Esophagus squamous epithelium (tissue), 5 donors: ENCODE results near the gene PLEKHA6. TPM values are rescaled to one million over a fixed set of nuclear protein-coding genes. Genes with fewer than 3 reads are reported as not detected.

ENCODE experiments used
- DNase-seq: peaks from one replicate; lab custom pipeline; 2025; lab: John Stamatoyannopoulos, UW
- H3K27ac ChIP-seq, 4 donors: fragments of 200-600 bp; sonication (generic); one replicate each; pipeline ENCODE4 v1.5.1; 2016 to 2019; ENCODE audit warnings: mild to moderate bottlenecking in 1 of 4
- H3K27me3 ChIP-seq, 4 donors: fragments of 200-600 bp; sonication (generic); 1 replicate in 3 of 4; 2 replicates in 1 of 4; pipeline versions ENCODE4 v1.5.1 to v1.6.0; 2017 to 2021; ENCODE audit warnings: antibody characterized with exemption in 1 of 4
- H3K36me3 ChIP-seq, 3 donors: fragments of 200-600 bp; sonication (generic); one replicate each; pipeline ENCODE4 v1.5.1; 2016 to 2019
- H3K4me1 ChIP-seq, 3 donors: fragments of 200-600 bp; sonication (generic); one replicate each; pipeline ENCODE4 v1.5.1; 2017 to 2019
- H3K4me3 ChIP-seq, 4 donors: fragments of 200-600 bp; sonication (generic); 1 replicate in 3 of 4; 2 replicates in 1 of 4; pipeline ENCODE4 v1.5.1; 2016 to 2019; ENCODE audit warnings: mild to moderate bottlenecking in 2 of 4, moderate library complexity in 1 of 4
- H3K9me3 ChIP-seq, 3 donors: fragments of 200-600 bp; sonication (generic); one replicate each; pipeline ENCODE4 v1.5.1; 2016 to 2019
- CTCF ChIP-seq, 6 experiments: fragments of 450-650 bp in 4 of 6; fragments of 200-600 bp in 2 of 6; sonication (generic) in 2 of 6; IDR thresholded peaks; one replicate each; pipeline ENCODE4 v1.5.1; 2016 to 2019; ENCODE audit warnings: antibody characterized with exemption in 6 of 6, mild to moderate bottlenecking in 4 of 6, moderate library complexity in 4 of 6
- POLR2A ChIP-seq, 4 donors: fragments of 450-650 bp; IDR thresholded peaks; one replicate each; pipeline ENCODE4 v1.6.1; 2017; ENCODE audit warnings: antibody characterized with exemption in 4 of 4, mild to moderate bottlenecking in 4 of 4, moderate library complexity in 3 of 4
- WGBS, 2 donors: methylation state at CpG; one replicate each; pipeline ENCODE4 v1.1.5; 2018; 5-methylcytosine and 5-hydroxymethylcytosine counted together
- intact Hi-C: fragments of 100-400 bp; cut with DNase I; formaldehyde crosslinking; loops from one replicate; pipeline ENCODE4 v1.15.0; 2022
- total RNA-seq, 4 donors: library from RNA; depleted of rRNA; stranded (reverse); fragments of >200 nt; gene quantifications; one replicate each; pipeline ENCODE4 v1.1.0, GENCODE V29; 2016
- donor health status: DM: yes; HTN: yes; CAD: no.

The PLEKHA6 gene
- total RNA-seq, 4 donors from 2014 or later, result 7.4 to 40.6 (median 18.3) TPM

- intact Hi-C loops, result no loop called here
- no peak for DNase-seq
Observed at GRCh38 chr1:204222006-204222763, 137.5 kb downstream of the PLEKHA6 start.

GRCh38 chr1:204221271-204221670 lies 138.5 kb downstream of the PLEKHA6 start:
- Histone ChIP-seq H3K27ac (no peak overlapping the region), H3K4me3 (no peak overlapping the region), H3K27me3 (peaks cover 0 to 7% (median 0%) of the 10 kb centered on the region in 4 donors), H3K36me3 (peaks cover 0 to 24% (median 0%) of the 10 kb centered on the region in 3 donors), H3K9me3 (no peaks in the 10 kb centered on the region), H3K4me1 (peaks cover 0 to 9% (median 0%) of the 10 kb centered on the region in 3 donors)
- intact Hi-C loops, result no loop called here
- no peak for DNase-seq
- WGBS, 2 donors, result 63 to 74% methylated on average over 5 to 6 of the region's 11 CpGs
- TF ChIP-seq CTCF (IDR thresholded peaks at IDR 0.05) (no peak), POLR2A (IDR thresholded peaks at IDR 0.05) (no peak)

More at GRCh38 chr1:204222006-204222763, 137.5 kb downstream of the PLEKHA6 start:
- WGBS, 2 donors, result 80 to 100% methylated on average over 1 to 2 of the region's 8 CpGs
- no peak for TF ChIP-seq CTCF (IDR thresholded peaks at IDR 0.05)
- Histone ChIP-seq H3K27ac (no peak overlapping the region), H3K36me3 (peaks cover 0 to 25% (median 0%) of the 10 kb centered on the region in 3 donors), H3K4me1 (peaks cover 0 to 15% (median 0%) of the 10 kb centered on the region in 3 donors), H3K9me3 (no peaks in the 10 kb centered on the region), H3K27me3 (peaks cover 0 to under 1% (median 0%) of the 10 kb centered on the region in 4 donors), H3K4me3 (no peak overlapping the region)

GRCh38 chr1:204219971-204220616 lies 139.6 kb downstream of the PLEKHA6 start:
- WGBS, 2 donors, result 73 to 83% methylated on average over 7 to 10 of the region's 10 CpGs
- Histone ChIP-seq H3K4me3 (no peak overlapping the region), H3K9me3 (no peaks in the 10 kb centered on the region), H3K27me3 (peaks cover 0 to 7% (median 0%) of the 10 kb centered on the region in 4 donors), H3K36me3 (peaks cover 0 to 24% (median 0%) of the 10 kb centered on the region in 3 donors), H3K4me1 (no peaks in the 10 kb centered on the region), H3K27ac (no peak overlapping the region)
- intact Hi-C loops, result no loop called here
- no peak for DNase-seq
- TF ChIP-seq POLR2A (IDR thresholded peaks at IDR 0.05) (no peak), CTCF (IDR thresholded peaks at IDR 0.05) (no peak)

- intact Hi-C loops, result no loop called here
- no peak for DNase-seq
- peaks cover 8 to 10% (median 9%) of the 10 kb centered on the region in 3 donors for H3K4me1 ChIP-seq
- H3K4me3 ChIP-seq, result no peak overlapping the region
- WGBS, 2 donors, result 48 to 60% methylated on average over 2 of the region's 2 CpGs
- TF ChIP-seq POLR2A (IDR thresholded peaks at IDR 0.05), result no peak
- no peak for TF ChIP-seq CTCF (IDR thresholded peaks at IDR 0.05)
- H3K36me3 ChIP-seq, result peaks cover 0 to 24% (median 0%) of the 10 kb centered on the region in 3 donors
- no peak overlapping the region for H3K27ac ChIP-seq
- no peaks in the 10 kb centered on the region for H3K9me3 ChIP-seq
- H3K27me3 ChIP-seq, result peaks cover 0 to 16% (median 0%) of the 10 kb centered on the region in 4 donors
Observed at GRCh38 chr1:204218552-204218951, 141.2 kb downstream of the PLEKHA6 start.

- Histone ChIP-seq H3K27ac (no peak overlapping the region), H3K36me3 (peaks cover 0 to 18% (median 0%) of the 10 kb centered on the region in 3 donors), H3K9me3 (no peaks in the 10 kb centered on the region), H3K4me1 (peaks cover 9 to 12% (median 10%) of the 10 kb centered on the region in 3 donors), H3K4me3 (no peak overlapping the region), H3K27me3 (peaks cover 0 to 20% (median 0%) of the 10 kb centered on the region in 4 donors)
- no peak for TF ChIP-seq POLR2A (IDR thresholded peaks at IDR 0.05)
- TF ChIP-seq CTCF (IDR thresholded peaks at IDR 0.05), result no peak
- intact Hi-C loops, result no loop called here
- no peak for DNase-seq
- WGBS, 2 donors, result 72 to 75% methylated on average over 3 to 4 of the region's 4 CpGs
Observed at GRCh38 chr1:204217648-204218000, 142.1 kb downstream of the PLEKHA6 start.
